ENCODE data around the gene TMA7B.

TMA7B gene

DNA sequence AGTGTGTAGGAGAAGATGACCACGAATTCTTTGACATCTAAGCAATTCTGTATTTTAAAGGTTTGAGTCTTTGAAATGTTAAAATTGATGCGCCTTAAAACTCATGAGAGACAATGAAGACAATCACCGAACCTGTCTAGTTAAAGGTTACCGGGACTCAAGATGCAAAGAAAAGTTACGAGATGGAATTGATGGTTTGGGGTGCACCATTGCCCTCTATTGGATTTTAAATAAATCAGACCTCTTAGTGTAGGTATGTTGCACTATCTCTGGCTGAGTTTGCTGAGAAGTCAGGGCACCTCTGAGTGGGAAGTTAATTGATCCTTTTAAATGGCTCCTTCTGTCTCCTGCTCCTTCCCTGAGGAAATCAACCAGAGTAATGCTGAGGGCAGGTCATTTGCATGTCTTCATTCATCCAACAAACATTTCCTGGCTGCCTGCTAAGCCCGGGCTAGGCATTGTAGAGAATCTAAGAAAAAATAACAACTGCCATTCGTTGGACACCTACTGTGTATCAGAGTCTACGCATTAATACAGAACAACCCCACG, 19.4 kb upstream of the TMA7B start:
- Histone ChIP-seq H3K9me2 (replicated peaks; ENCODE audit: insufficient read depth, low read length) (no peaks in the 10 kb centered on the region), H3K4me3 (ENCODE audit: low read length) (no peak overlapping the region), H3F3A (ENCODE audit: insufficient read depth, low read length) (no peaks in the 10 kb centered on the region), H4K20me1 (ENCODE audit: insufficient read depth, low read length) (no peaks in the 10 kb centered on the region), H3K4me1 (ENCODE audit: low read length) (no peaks in the 10 kb centered on the region), H3K9me3 (replicated peaks; ENCODE audit: insufficient read depth, low read length) (no peaks in the 10 kb centered on the region), H3K79me2 (ENCODE audit: low read length) (no peaks in the 10 kb centered on the region), H3K9ac (ENCODE audit: low read length) (no peak overlapping the region), H2AFZ (ENCODE audit: low read length) (no peak overlapping the region), H3K27ac (ENCODE audit: low read length) (no peak overlapping the region), H3K36me3 (replicated peaks; ENCODE audit: insufficient read depth, low read length) (no peaks in the 10 kb centered on the region), H3K4me2 (ENCODE audit: low read depth, low read length) (no peak overlapping the region), H3K27me3 (replicated peaks; ENCODE audit: insufficient read depth, low read length) (no peaks in the 10 kb centered on the region)
- TF ChIP-seq EZH2 (optimal IDR thresholded peaks at IDR 0.05; ENCODE audit: low read depth, low read length), result no peak
- TF ChIP-seq EZH2phosphoT487 (IDR thresholded peaks at IDR 0.05; ENCODE audit: low read length), result no peak
- TF ChIP-seq, protein P1, sequence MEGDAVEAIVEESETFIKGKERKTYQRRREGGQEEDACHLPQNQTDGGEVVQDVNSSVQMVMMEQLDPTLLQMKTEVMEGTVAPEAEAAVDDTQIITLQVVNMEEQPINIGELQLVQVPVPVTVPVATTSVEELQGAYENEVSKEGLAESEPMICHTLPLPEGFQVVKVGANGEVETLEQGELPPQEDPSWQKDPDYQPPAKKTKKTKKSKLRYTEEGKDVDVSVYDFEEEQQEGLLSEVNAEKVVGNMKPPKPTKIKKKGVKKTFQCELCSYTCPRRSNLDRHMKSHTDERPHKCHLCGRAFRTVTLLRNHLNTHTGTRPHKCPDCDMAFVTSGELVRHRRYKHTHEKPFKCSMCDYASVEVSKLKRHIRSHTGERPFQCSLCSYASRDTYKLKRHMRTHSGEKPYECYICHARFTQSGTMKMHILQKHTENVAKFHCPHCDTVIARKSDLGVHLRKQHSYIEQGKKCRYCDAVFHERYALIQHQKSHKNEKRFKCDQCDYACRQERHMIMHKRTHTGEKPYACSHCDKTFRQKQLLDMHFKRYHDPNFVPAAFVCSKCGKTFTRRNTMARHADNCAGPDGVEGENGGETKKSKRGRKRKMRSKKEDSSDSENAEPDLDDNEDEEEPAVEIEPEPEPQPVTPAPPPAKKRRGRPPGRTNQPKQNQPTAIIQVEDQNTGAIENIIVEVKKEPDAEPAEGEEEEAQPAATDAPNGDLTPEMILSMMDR (IDR thresholded peaks at IDR 0.05; ENCODE audit: low read length), result no peak
- DNase-seq, result no peak

DNA sequence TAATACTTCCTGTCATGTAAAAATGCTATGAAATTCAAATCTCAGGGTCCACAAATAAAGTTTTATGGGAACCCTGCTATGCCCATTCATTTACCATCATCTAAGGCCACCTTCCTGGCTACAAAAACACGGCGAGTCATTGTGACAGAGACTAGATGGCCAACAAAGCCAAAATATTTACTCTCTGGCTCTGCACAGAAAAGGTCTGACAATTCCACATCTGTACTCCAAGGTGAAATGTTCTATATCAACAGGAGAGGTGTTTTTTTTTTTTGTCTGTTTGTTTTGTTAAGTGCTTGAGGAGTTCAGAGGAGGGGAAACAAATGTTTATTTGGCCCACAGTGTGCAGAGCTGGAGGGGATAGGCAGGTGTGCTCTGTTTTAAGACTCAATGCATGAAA, 18.6 kb upstream of the TMA7B start:
- H2AFZ ChIP-seq (ENCODE audit: low read length), result no peak overlapping the region
- no peaks in the 10 kb centered on the region for H3K36me3 ChIP-seq (replicated peaks; ENCODE audit: insufficient read depth, low read length)
- no peak overlapping the region for H3K27ac ChIP-seq (ENCODE audit: low read length)
- H3K4me1 ChIP-seq (ENCODE audit: low read length), result no peaks in the 10 kb centered on the region
- no peaks in the 10 kb centered on the region for H3K9me3 ChIP-seq (replicated peaks; ENCODE audit: insufficient read depth, low read length)
- H3K9ac ChIP-seq (ENCODE audit: low read length), result no peak overlapping the region
- no peaks in the 10 kb centered on the region for H3K27me3 ChIP-seq (replicated peaks; ENCODE audit: insufficient read depth, low read length)
- H3K4me2 ChIP-seq (ENCODE audit: low read depth, low read length), result no peak overlapping the region
- H3K4me3 ChIP-seq (ENCODE audit: low read length), result no peak overlapping the region
- DNase-seq, result no peak
- no peaks in the 10 kb centered on the region for H4K20me1 ChIP-seq (ENCODE audit: insufficient read depth, low read length)
- TF ChIP-seq, protein P1 (IDR thresholded peaks at IDR 0.05; ENCODE audit: low read length), result no peak
- no peak for TF ChIP-seq EZH2phosphoT487 (IDR thresholded peaks at IDR 0.05; ENCODE audit: low read length)
- no peak for TF ChIP-seq EZH2 (optimal IDR thresholded peaks at IDR 0.05; ENCODE audit: low read depth, low read length)
- no peaks in the 10 kb centered on the region for H3F3A ChIP-seq (ENCODE audit: insufficient read depth, low read length)
- no peaks in the 10 kb centered on the region for H3K79me2 ChIP-seq (ENCODE audit: low read length)
- H3K9me2 ChIP-seq (replicated peaks; ENCODE audit: insufficient read depth, low read length), result no peaks in the 10 kb centered on the region

DNA sequence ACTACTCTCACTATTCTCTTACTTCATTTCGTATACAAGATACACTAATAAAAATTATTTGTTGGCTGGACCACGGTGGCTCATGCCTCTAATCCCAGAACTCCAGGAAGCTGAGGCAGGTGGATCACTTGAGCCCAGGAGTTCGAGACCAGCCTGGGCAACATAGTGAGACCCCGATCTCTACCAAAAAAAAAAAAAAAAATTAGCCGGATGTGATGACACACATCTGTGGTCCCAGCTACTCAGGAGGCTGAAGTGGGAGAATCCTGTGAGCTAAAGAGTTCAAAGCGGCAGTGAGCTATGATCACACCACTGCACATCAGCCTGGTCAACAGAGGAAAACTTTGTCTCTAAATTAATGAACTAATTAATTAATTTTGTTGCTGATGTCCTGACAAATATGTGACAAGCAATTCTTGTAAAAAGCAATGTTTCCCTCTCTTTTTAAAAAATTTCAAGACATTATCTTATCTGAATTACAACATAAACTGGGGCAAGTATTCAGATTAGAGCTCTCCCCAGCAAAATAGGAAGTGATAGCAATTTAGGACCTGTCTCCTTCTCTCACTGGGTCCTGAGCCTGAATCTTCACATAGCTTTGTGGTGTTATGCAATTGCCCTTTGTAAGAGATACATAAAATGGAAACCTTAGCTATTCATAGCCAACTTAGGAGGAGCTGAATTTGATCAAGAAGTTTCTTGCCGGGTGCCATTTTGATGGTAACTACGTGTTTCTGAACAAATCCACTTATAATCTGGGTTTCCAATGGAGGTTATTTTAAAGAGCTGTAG, 17.6 kb upstream of the TMA7B start:
- Histone ChIP-seq H4K20me1 (ENCODE audit: insufficient read depth, low read length) (no peaks in the 10 kb centered on the region), H3K9me2 (replicated peaks; ENCODE audit: insufficient read depth, low read length) (no peaks in the 10 kb centered on the region), H3K4me3 (ENCODE audit: low read length) (no peak overlapping the region), H3K9me3 (replicated peaks; ENCODE audit: insufficient read depth, low read length) (no peaks in the 10 kb centered on the region), H3K4me2 (ENCODE audit: low read depth, low read length) (no peak overlapping the region), H3K36me3 (replicated peaks; ENCODE audit: insufficient read depth, low read length) (no peaks in the 10 kb centered on the region), H3K27ac (ENCODE audit: low read length) (no peak overlapping the region), H3F3A (ENCODE audit: insufficient read depth, low read length) (no peaks in the 10 kb centered on the region), H3K9ac (ENCODE audit: low read length) (no peak overlapping the region), H3K4me1 (ENCODE audit: low read length) (peaks cover 9% of the 10 kb centered on the region), H3K79me2 (ENCODE audit: low read length) (no peaks in the 10 kb centered on the region), H2AFZ (ENCODE audit: low read length) (no peak overlapping the region), H3K27me3 (replicated peaks; ENCODE audit: insufficient read depth, low read length) (no peaks in the 10 kb centered on the region)
- DNase-seq, result no peak
- TF ChIP-seq EZH2 (optimal IDR thresholded peaks at IDR 0.05; ENCODE audit: low read depth, low read length) (no peak), EZH2phosphoT487 (IDR thresholded peaks at IDR 0.05; ENCODE audit: low read length) (no peak)
- TF ChIP-seq, protein P1 (IDR thresholded peaks at IDR 0.05; ENCODE audit: low read length), result no peak
